Liver (tissue), 9 donors: ENCODE results near the gene ANKS1A. TPM values are rescaled to one million over a fixed set of nuclear protein-coding genes. Genes with fewer than 3 reads are reported as not detected.

ENCODE experiments used
- DNase-seq: peaks from one replicate; pipeline ENCODE4 v3.0.0-alpha.2; 2017; ENCODE audit warnings: low spot score
- H3K27ac ChIP-seq, 2 donors: one replicate each; pipeline ENCODE4 v1.7.0; 2013; ENCODE audit warnings: inconsistent platforms in 2 of 2, low read length in 2 of 2, control low read depth in 1 of 2, low read depth in 1 of 2, mild to moderate bottlenecking in 1 of 2
- H3K27me3 ChIP-seq, 4 donors: one replicate each; pipeline versions ENCODE4 v1.6.1 to v1.7.0; 2013; ENCODE audit warnings: low read length in 3 of 4, inconsistent platforms in 1 of 4, mild to moderate bottlenecking in 1 of 4, moderate library complexity in 1 of 4; ENCODE audit not compliant: control insufficient read depth in 4 of 4, insufficient read depth in 4 of 4
- H3K36me3 ChIP-seq, 4 donors: one replicate each; pipeline versions ENCODE4 v1.6.1 to v1.7.0; 2013; ENCODE audit warnings: low read length in 3 of 4, mild to moderate bottlenecking in 3 of 4, low read depth in 1 of 4, moderate library complexity in 1 of 4; ENCODE audit not compliant: control insufficient read depth in 4 of 4, insufficient read depth in 3 of 4
- H3K4me1 ChIP-seq, 4 donors: one replicate each; pipeline versions ENCODE4 v1.6.1 to v1.7.0; 2013; ENCODE audit warnings: low read length in 3 of 4, mild to moderate bottlenecking in 3 of 4, moderate library complexity in 1 of 4; ENCODE audit not compliant: control insufficient read depth in 4 of 4, insufficient read depth in 4 of 4
- H3K4me3 ChIP-seq, 3 donors: one replicate each; pipeline versions ENCODE4 v1.6.1 to v1.7.0; 2013; ENCODE audit warnings: low read length in 3 of 3, control low read depth in 1 of 3, low read depth in 1 of 3, mild to moderate bottlenecking in 1 of 3
- H3K9ac ChIP-seq, 2 donors: one replicate each; pipeline ENCODE4 v1.7.0; 2013; ENCODE audit warnings: low read length in 2 of 2, mild to moderate bottlenecking in 2 of 2, moderate library complexity in 2 of 2, control low read depth in 1 of 2, low read depth in 1 of 2
- H3K9me3 ChIP-seq, 4 donors: one replicate each; pipeline versions ENCODE4 v1.6.1 to v1.7.0; 2013; ENCODE audit warnings: low read length in 3 of 4; ENCODE audit not compliant: control insufficient read depth in 4 of 4
- EGR1 ChIP-seq, 2 donors: IDR thresholded peaks; 2 replicates each; pipeline ENCODE4 v1.6.1; 2016 to 2018; ENCODE audit warnings: antibody characterized with exemption in 2 of 2, low read depth in 2 of 2
- FOXA1 ChIP-seq: IDR thresholded peaks from 2 replicates; pipeline ENCODE4 v1.6.1; 2016; ENCODE audit warnings: antibody characterized with exemption
- FOXA2 ChIP-seq: IDR thresholded peaks from 2 replicates; pipeline ENCODE4 v1.6.1; 2016; ENCODE audit warnings: antibody characterized with exemption
- GABPA ChIP-seq, 2 donors: IDR thresholded peaks in 1 of 2; conservative IDR thresholded peaks in 1 of 2; 2 replicates each; pipeline ENCODE4 v1.6.1; 2016; ENCODE audit warnings: antibody characterized with exemption in 2 of 2, mild to moderate bottlenecking in 1 of 2, moderate library complexity in 1 of 2
- HNF4G ChIP-seq: IDR thresholded peaks from 2 replicates; pipeline ENCODE4 v1.6.1; 2016; ENCODE audit warnings: antibody characterized with exemption
- NR2F2 ChIP-seq: IDR thresholded peaks from 2 replicates; pipeline ENCODE4 v1.6.1; 2016; ENCODE audit warnings: antibody characterized with exemption
- RAD21 ChIP-seq, 2 donors: IDR thresholded peaks; 2 replicates each; pipeline ENCODE4 v1.6.1; 2016; ENCODE audit warnings: antibody characterized with exemption in 2 of 2, mild to moderate bottlenecking in 2 of 2
- RXRA ChIP-seq, 2 donors: IDR thresholded peaks; 2 replicates each; pipeline ENCODE4 v1.6.1; 2017 to 2018; ENCODE audit warnings: antibody characterized with exemption in 2 of 2, mild to moderate bottlenecking in 1 of 2
- SP1 ChIP-seq: IDR thresholded peaks from 2 replicates; pipeline ENCODE4 v1.6.1; 2018; ENCODE audit warnings: antibody characterized with exemption, mild to moderate bottlenecking
- TAF1 ChIP-seq: conservative IDR thresholded peaks from 2 replicates; pipeline ENCODE4 v1.6.1; 2016; ENCODE audit warnings: antibody characterized with exemption, mild to moderate bottlenecking
- YY1 ChIP-seq: IDR thresholded peaks from 2 replicates; pipeline ENCODE4 v1.6.1; 2016; ENCODE audit warnings: antibody characterized with exemption, mild to moderate bottlenecking
- WGBS: extraction: QIAGEN DNeasy Blood & Tissue Kit; methylation state at CpG from one replicate; pipeline ENCODE4 v1.1.7; 2013; 5-methylcytosine and 5-hydroxymethylcytosine counted together
- polyA plus RNA-seq, 2 donors: library from polyadenylated mRNA; stranded (reverse) in 1 of 2; unstranded in 1 of 2; fragments of 200-250 nt in 1 of 2; fragments of >200 nt in 1 of 2; fragmentation: Nextera tagmentation in 1 of 2; extraction: Ambion mirVana in 1 of 2; gene quantifications; one replicate each; pipeline versions ENCODE4 v1.2.1 to v1.2.3, GENCODE V29; 2013 to 2015
- total RNA-seq, 2 donors: library from RNA; depleted of rRNA; stranded (reverse); fragments of >200 nt; gene quantifications; one replicate each; pipeline ENCODE4 v1.2.3, GENCODE V29; 2014
- TF ChIP-seq, protein P1 (sequence below): IDR thresholded peaks from 2 replicates; pipeline ENCODE4 v1.6.1; 2016; ENCODE audit warnings: antibody characterized with exemption
- TF ChIP-seq, protein P2 (sequence below): IDR thresholded peaks from 2 replicates; pipeline ENCODE4 v1.6.1; 2016; ENCODE audit warnings: antibody characterized with exemption
- TF ChIP-seq, protein P3 (sequence below): IDR thresholded peaks from 2 replicates; pipeline ENCODE4 v1.6.1; 2016; ENCODE audit warnings: antibody characterized with exemption, mild to moderate bottlenecking
- donor health status: healthy.
- donor health status: healthy.
- donor health status: healthy.
- donor health status: healthy.
- donor health status: healthy.

ANKS1A gene
- total and polyA plus RNA-seq, 4 donors: 4.3 to 18.7 (median 6.7) TPM

DNA sequence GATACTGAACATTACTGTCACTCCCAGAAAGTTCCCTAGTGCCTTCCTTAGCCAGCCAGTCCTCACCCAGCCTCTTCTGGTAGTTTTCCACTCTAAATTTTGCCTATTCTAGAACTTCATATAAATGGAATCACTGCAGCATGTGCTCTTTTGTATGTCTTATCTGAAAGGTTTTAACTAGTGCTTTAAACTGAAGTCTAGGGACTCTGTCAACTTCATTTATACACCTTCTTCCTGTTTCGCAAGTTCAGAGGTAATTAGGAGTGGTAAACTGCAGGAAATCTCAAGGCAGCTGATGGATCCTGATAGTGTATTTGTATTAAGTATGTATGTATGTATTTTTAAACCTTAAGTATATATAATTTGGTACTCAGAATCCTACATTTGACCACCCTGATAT is 157.8 kb downstream of the ANKS1A start:
- peak overlapping the region; percentile 26 to 35 for H3K27ac ChIP-seq

DNA sequence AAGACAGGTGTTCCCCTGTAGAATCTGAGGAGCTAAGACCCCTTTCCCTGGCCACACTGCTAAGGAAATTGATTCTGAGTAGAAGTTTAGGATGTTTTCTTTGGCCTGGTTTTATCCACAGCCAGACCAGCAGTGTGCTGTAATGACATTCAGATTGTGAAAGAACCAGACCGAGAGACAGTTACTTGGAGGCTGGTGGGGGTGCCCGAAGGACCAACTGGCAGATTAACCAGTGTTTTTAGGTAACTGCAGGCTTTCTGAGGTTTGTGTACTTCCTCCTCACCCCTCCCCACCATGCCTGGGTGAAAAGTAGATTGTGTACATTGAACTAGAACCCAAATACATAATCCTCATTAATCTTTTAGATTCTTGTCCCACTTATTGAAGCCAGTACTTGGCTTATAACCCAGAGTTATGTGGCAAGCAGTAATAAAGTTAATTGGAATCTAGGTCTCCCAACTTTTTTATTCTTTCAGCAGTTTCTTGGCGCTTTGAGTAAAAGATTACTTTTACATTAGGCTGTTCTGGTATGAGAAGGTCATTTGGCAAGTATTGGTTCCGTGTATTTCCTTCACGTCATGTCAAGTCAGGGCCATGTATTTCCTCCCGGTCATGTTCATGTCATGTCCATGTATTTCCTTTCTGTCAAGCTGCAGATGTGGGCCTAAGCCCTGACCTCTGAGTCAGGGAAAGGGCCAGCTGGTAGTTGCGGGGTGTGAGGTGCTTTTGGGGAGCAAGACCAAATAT is 158.4 kb downstream of the ANKS1A start:
- Histone ChIP-seq H3K4me1 (peaks cover 0 to 16% (median 13%) of the 10 kb centered on the region in 4 donors), H3K36me3 (peaks cover 0 to 4% (median 0%) of the 10 kb centered on the region in 4 donors), H3K9ac (no peak overlapping the region), H3K27me3 (no peaks in the 10 kb centered on the region), H3K27ac (peak overlapping the region; percentile 60 to 79), H3K4me3 (no peak overlapping the region), H3K9me3 (no peaks in the 10 kb centered on the region)
- WGBS: 67% methylated on average over 7 of the region's 7 CpGs
- TF ChIP-seq HNF4G (no peak), NR2F2 (peak; percentile 86)
- TF ChIP-seq, protein P1, sequence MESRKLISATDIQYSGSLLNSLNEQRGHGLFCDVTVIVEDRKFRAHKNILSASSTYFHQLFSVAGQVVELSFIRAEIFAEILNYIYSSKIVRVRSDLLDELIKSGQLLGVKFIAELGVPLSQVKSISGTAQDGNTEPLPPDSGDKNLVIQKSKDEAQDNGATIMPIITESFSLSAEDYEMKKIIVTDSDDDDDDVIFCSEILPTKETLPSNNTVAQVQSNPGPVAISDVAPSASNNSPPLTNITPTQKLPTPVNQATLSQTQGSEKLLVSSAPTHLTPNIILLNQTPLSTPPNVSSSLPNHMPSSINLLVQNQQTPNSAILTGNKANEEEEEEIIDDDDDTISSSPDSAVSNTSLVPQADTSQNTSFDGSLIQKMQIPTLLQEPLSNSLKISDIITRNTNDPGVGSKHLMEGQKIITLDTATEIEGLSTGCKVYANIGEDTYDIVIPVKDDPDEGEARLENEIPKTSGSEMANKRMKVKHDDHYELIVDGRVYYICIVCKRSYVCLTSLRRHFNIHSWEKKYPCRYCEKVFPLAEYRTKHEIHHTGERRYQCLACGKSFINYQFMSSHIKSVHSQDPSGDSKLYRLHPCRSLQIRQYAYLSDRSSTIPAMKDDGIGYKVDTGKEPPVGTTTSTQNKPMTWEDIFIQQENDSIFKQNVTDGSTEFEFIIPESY: no peak
- DNase-seq: no peak

More for the DNA sequence above, 157.8 kb downstream of the ANKS1A start:
- Histone ChIP-seq H3K4me1 (peaks cover 0 to 16% (median 13%) of the 10 kb centered on the region in 4 donors), H3K4me3 (no peak overlapping the region), H3K36me3 (peaks cover 0 to 2% (median 0%) of the 10 kb centered on the region in 4 donors), H3K9ac (no peak overlapping the region), H3K9me3 (no peaks in the 10 kb centered on the region), H3K27me3 (no peaks in the 10 kb centered on the region)
- WGBS: 75% methylated on average over 1 of the region's 1 CpG
- DNase-seq: no peak
- TF ChIP-seq FOXA1 (no peak), YY1 (no peak), SP1 (no peak), RXRA (IDR thresholded peaks at IDR 0.05) (no peak)
- TF ChIP-seq, protein P2, sequence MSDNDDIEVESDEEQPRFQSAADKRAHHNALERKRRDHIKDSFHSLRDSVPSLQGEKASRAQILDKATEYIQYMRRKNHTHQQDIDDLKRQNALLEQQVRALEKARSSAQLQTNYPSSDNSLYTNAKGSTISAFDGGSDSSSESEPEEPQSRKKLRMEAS: no peak

DNA sequence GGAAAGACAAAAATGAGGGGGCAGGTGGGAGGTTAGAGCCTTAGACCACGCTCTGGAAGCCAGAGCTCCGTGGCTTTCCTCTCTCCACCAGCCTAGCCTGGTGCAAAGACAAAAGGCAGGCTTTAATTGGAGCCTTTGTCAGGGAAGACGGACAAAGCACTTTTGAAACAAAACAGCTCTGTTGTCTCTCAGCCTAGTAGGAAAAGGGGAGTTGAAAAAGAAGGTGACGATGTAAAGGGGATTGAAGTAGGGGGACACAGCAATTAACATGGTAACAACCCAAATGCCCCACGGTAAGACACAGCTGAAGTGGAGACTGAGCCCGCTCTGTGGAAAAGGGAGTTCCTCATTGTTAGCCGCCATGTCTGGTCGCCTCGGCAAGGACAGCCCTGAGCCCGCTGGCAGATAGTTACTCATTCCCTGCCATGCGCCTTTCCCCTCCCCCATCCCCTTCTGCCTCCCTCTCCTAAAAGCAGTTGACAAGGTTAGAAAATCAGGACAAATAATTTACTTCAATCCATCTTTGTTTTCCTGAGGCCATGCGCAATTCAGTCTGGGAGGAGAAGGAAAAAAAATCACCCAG is 159.1 kb downstream of the ANKS1A start:
- no peak for DNase-seq
- no peak for TF ChIP-seq SP1
- no peaks in the 10 kb centered on the region for H3K27me3 ChIP-seq
- no peak overlapping the region for H3K4me3 ChIP-seq
- H3K27ac ChIP-seq: peak overlapping the region; percentile 60 to 79
- H3K36me3 ChIP-seq: peaks cover 0 to 4% (median 0%) of the 10 kb centered on the region in 4 donors
- peaks cover 0 to 16% (median 13%) of the 10 kb centered on the region in 4 donors for H3K4me1 ChIP-seq
- no peaks in the 10 kb centered on the region for H3K9me3 ChIP-seq
- whole genome bisulfite sequencing: 80% methylated on average over 12 of the region's 12 CpGs
- H3K9ac ChIP-seq: no peak overlapping the region

DNA sequence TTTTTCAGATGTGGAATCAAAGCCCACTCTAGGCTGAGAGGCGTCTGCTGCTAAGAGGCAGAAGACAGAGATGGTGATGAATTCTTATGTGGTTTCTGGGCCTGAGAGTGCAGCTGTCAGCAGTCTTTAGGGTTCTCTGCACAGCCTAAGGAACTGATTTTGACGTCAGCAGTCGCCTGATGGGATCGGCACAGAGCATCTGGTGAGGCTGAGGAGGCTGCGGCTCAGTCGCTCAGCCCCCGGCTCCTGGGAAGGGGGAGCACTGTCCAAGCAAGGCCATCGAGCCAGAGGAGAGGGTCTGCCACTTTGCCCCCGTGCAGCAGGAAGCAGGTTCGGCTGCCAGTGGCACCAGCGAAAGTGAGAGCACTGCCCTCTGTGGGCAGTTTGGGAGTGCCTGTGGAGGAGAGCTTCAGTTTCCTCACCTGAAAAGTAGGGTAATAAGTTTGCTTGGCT is 159.6 kb downstream of the ANKS1A start:
- H3K9me3 ChIP-seq: no peaks in the 10 kb centered on the region
- H3K9ac ChIP-seq: no peak overlapping the region
- DNase-seq: no peak
- peaks cover 0 to 16% (median 13%) of the 10 kb centered on the region in 4 donors for H3K4me1 ChIP-seq
- WGBS: 67% methylated on average over 11 of the region's 11 CpGs
- H3K27me3 ChIP-seq: no peaks in the 10 kb centered on the region
- H3K27ac ChIP-seq: peak overlapping the region; percentile 60 to 79
- H3K4me3 ChIP-seq: no peak overlapping the region
- H3K36me3 ChIP-seq: peaks cover 0 to 4% (median under 1%) of the 10 kb centered on the region in 4 donors
- TF ChIP-seq FOXA1 (no peak), EGR1 (IDR thresholded peaks at IDR 0.05; ENCODE audit: low read depth in 2 of 2) (no peak), RAD21 (IDR thresholded peaks at IDR 0.05) (no peak), GABPA (IDR thresholded peaks at IDR 0.05 in 1 of 2, conservative IDR thresholded peaks at IDR 0.05 in 1 of 2) (no peak), NR2F2 (no peak), TAF1 (no peak), FOXA2 (no peak), SP1 (no peak), YY1 (no peak)
- TF ChIP-seq, protein P3, sequence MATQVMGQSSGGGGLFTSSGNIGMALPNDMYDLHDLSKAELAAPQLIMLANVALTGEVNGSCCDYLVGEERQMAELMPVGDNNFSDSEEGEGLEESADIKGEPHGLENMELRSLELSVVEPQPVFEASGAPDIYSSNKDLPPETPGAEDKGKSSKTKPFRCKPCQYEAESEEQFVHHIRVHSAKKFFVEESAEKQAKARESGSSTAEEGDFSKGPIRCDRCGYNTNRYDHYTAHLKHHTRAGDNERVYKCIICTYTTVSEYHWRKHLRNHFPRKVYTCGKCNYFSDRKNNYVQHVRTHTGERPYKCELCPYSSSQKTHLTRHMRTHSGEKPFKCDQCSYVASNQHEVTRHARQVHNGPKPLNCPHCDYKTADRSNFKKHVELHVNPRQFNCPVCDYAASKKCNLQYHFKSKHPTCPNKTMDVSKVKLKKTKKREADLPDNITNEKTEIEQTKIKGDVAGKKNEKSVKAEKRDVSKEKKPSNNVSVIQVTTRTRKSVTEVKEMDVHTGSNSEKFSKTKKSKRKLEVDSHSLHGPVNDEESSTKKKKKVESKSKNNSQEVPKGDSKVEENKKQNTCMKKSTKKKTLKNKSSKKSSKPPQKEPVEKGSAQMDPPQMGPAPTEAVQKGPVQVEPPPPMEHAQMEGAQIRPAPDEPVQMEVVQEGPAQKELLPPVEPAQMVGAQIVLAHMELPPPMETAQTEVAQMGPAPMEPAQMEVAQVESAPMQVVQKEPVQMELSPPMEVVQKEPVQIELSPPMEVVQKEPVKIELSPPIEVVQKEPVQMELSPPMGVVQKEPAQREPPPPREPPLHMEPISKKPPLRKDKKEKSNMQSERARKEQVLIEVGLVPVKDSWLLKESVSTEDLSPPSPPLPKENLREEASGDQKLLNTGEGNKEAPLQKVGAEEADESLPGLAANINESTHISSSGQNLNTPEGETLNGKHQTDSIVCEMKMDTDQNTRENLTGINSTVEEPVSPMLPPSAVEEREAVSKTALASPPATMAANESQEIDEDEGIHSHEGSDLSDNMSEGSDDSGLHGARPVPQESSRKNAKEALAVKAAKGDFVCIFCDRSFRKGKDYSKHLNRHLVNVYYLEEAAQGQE: no peak
- TF ChIP-seq, protein P1: no peak
